ENCODE measurements around the gene CFAP68.

- TF ChIP-seq CTCF (IDR thresholded peaks at IDR 0.05) (no peak), POLR2A (IDR thresholded peaks at IDR 0.05) (no peak)
Observed at GRCh38 chr11:111886032-111886431, 6.7 kb downstream of the CFAP68 start.
